NCI-H146 treated with DMSO at 0.1 percent for 48 hours (cell line): ENCODE data around the gene RCSD1.
"Not testable (repeated sequence)": the region's sequence is repeated elsewhere in the genome, so short reads cannot be mapped to it uniquely, and the experiment has no call there.

Source experiments
- DNase-seq: peaks from one replicate; lab custom pipeline; 2025; ENCODE audit not compliant: unreplicated experiment; lab: John Stamatoyannopoulos, UW

Gene RCSD1

DNA sequence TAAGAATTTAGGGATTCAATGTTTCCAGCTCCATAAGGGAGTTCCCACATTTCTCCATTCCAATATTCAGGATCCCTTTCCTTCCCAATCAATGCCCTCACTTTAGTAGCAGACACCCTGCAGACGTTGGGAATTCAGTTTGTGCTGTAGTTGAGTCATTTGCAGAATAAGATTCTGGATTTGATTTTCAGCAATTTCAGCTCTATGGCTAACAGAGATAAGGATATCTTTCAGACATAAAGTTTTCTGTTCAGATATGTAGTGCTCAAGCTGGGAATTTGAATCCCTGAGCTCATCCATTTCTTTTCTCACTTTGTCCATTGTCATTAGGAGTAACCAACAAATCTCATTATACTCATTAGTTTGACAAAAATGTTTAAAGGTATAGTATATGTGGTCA lies 104.8 kb downstream of the RCSD1 start:
- no peak for DNase-seq

DNA sequence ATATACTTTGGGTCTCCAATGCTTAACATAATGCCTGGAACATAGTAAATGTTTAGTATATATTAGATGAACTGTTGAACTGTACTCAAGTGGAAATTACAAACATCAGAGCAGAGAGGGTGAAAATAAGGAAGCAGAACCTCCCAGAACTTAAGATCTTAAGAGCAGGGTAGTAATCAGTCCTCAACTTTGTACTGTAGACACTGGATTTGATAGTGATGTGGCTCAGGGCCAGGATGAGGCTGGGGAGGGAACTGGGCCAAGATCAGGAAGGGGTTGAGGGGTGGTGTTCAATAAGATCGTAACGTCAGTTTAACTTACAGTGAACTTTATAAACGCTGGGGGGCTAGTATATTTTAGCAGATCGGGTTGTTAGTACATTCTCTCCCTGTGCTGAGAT lies 107.1 kb downstream of the RCSD1 start:
- DNase-seq: no peak

DNA sequence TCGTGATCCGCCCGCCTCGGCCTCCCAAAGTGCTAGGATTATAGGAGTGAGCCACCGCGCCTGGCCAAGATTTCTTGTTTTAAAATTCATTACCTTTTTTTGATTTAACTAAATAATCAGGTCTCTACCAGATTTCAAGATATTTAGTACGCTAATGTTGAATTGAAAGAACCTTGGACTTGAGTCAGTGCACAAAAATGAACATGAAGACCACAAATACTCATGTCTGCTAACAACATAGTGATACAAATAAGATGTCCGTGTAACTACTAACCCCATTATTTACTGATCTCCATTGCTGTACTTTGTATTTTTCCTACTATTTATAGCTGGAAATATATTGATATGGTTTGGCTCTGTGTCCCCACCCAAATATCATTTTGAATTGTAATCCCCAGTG lies 108.1 kb downstream of the RCSD1 start:
- no peak for DNase-seq

DNA sequence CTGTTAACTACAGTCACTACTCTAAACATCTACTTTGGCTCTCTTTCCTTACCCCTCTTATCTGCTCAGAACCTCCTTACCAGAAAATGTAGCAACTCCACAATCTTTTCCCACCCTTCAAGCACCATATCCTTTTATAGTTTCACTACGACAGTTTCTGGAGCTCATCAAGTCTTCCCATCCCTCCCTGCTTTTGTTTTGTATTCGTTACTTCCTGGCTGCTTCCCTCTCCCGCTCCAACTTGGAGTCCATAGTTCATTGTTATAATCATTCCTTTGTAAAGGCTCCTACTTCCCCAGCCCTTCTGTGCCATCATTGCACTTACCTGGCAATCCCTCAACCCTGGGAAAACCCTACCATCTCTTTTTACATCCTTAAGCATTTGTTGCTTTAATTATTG lies 109.7 kb downstream of the RCSD1 start:
- DNase-seq: no peak

DNA sequence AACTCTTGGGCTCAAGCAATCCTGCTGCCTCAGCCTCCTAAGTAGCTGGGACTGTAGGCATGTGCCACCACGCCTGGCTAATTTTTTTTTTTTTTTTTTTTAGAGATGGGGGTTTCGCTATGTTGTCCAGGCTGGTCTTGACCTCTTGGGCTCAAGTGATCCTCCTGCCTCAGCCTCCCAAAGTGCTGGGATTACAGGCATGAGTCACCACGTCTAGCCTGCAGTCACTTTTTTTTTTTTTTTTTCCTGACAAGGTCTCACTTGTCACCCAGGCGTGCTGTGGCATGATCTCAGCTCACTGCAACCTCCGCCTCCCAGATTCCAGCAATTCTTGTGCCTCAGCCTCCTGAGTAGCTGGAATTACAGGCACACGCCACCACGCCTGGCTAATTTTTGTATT lies 111.1 kb downstream of the RCSD1 start:
- not testable (repeated sequence) for DNase-seq

DNA sequence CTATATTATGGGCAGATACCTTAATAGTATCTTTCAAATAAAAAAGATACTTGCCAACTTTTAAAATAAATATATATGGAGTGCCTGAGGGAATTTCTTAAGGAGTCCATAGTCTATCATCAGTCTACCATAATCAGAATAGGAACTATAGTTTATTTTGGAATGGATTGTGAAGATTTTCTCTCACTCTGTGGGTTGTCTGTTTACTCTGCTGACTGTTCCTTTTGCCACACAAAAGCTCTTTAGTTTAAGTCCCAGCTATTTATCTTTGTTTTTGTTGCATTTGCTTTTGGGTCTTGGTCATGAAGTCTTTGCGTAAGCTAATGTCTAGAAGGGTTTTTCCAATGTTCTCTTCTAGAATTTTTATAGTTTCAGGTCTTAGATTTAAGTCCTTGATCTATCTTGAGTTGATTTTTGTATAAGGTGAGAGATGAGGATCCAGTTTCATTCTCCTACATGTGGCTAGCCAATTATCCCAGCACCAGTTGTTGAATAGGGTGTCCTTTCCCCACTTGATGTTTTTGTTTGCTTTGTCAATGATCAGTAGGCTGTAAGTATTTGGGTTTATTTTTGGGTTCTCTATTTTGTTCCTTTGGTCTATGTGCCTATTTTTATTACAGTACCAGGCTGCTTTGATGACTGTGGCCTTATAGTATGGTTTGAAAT lies 112.5 kb downstream of the RCSD1 start:
- DNase-seq: not testable (repeated sequence)

DNA sequence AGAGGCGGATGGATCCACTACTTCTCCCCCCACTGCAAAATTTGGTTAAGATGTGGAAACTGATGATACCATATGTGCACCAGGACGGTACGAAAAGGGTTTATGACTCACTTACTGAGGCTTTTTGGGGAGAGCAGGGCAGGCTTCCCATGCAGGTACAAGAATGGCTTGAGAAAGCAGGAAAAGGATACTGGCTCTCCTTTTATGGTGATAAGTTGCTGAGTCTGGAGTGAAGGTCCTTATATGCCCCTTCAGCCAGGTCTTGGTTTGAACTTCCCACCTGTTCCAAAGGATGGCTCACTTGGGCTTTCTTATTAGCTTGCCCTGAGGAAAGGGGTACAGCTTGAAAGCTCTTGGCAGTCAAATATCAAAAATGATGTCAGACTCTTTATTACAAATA lies 114.9 kb downstream of the RCSD1 start:
- DNase-seq: no peak

DNA sequence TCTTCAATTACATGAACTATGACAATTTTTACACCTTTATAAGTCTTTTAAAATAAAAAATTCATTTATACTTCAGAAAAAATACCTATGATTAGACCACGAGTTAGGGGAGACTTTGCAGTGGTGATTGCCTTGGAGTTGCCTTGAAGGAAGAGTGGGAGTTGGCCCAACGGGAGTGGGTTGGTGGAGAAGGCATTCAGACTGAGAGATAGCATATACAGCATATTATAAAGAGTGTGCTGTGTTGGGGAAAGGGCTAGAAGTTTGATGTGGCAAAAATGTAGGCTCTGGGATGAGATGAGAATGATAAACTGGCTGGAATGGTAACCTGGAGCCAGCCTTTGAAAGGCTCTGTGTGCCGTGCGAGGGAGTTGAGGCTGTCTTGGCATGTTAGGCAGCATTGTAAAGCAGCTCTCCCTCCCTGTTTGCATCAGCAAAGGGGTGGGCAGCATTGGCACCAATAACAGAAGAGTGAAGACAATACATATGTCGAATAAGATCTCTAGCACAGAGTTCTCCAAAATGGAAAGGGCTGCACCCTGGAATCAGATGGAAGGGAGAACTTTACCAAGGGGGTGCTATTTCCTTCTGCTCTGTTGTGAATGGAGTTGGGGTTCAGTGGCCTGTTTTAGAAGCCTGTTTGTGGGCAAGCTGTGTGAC lies 116.1 kb downstream of the RCSD1 start:
- no peak for DNase-seq

DNA sequence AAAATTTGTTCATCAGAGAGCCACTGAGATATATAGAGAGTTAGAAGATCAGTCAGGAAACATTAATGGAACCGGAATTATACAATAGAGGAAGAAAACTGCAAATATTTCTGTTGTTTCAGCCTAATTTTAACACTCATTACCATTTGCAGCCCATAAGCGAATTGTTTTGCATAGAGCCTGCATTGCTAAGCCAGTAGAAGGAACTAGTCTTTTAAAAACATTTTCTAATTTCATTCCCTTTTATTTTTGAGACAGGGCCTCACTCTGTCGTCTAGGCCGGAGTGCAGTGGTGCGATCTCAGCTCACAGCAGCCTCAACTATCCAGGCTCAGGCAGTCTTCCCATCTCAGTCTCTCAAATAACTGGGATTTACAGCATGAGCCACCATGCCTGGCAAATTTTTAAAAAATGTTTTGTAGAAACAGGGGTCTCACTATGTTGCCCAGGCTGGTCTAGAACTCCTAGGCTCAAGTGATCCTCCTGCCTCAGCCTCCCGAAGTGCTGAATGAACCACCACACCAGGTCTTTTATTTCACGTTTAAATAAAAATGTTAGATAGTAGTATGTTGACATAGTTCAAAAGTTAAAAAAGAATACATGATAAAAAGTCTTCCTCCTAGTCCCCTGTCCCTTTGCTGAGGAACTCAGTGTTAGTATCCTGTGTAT lies 117.1 kb downstream of the RCSD1 start:
- DNase-seq: no peak

DNA sequence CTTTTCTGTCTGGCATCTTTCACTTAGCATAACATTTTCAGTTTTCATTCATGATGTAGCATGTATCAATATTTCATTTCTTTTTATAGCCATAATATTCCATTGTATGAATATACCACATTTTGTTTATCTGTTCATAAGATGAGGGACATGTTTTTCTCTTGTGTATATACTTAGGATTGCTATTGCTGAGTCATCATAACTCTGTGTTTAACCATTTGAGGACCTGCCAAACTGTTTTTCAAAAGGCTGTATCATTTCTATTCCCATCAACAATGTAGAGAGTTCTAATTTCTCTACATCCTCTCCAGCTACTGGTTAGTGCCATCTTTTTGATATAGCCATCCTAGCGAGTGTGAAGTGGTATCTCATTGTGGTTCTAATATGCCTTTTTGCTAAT lies 118.0 kb downstream of the RCSD1 start:
- DNase-seq: no peak

DNA sequence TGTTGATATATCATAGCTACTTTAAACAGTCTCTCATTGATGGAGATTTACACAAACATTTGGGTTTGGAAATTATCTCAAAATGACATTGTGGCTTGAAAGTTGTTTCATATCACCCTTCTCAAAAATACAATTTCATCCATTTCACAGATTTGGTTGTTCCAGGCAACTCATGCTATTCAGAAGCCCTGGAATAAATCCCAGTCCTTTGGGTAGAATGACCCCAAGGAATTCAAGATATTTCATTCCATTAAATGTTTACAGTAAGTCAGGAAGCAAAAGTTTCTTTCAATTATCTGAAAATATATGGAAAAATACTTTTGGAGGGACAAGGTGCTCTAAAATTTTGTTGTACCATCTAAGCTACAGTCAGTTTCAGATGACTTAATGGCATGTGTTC lies 118.9 kb downstream of the RCSD1 start:
- DNase-seq: no peak

DNA sequence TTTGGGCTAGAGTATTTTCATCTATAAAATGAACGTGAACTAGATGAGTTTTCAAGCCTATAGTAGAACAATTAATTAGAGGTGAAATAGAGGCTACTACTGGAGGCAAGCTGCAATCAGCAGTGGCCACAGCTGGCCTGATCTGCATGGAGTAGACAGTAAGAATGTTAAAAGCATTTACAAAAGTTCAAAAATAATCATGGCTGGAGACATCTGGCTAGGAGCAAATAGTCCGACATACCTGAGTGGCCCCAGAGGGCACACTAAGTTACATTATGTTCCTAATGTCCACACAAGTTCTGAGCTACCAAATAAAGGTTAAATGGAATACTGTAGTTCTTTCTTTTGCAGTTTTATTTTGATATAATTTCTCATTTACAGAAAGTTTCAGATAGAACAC lies 119.7 kb downstream of the RCSD1 start:
- DNase-seq: no peak

DNA sequence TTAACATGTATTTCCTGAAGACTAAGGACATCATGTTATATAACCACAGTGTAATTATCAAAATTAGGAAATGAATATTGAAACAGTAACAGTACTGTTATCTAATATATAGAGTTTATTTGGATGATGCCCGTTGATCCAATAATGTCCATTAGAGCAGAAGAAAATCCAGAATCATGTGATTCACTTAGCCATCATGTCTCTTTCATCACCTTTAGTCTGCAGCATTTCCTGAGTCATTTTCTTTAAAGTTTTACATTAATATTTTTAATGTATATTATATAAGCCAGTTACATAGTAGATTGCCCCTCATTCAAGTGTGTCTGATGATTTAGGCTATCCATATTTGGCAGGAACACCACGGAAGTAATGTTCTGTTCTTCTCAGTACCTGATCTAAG lies 120.6 kb downstream of the RCSD1 start:
- DNase-seq: no peak

DNA sequence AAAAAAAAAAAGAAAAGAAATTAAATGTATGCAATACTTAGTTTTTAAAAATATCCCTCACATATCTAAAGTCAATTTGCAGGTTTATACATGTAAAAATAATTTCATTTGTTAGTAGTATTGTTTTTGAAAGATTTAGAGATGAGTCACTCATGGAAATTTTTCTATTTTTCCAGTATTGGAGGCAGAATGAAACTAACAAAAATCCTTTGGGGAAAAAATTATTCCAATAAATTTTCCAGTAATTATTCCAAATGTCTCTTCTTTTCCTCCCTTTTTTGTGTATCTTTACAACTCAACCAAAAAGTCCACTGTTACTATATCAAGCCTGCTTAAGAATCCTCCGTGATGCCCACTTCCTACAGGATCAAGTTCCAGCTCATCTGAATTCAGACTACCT lies 121.6 kb downstream of the RCSD1 start:
- no peak for DNase-seq

DNA sequence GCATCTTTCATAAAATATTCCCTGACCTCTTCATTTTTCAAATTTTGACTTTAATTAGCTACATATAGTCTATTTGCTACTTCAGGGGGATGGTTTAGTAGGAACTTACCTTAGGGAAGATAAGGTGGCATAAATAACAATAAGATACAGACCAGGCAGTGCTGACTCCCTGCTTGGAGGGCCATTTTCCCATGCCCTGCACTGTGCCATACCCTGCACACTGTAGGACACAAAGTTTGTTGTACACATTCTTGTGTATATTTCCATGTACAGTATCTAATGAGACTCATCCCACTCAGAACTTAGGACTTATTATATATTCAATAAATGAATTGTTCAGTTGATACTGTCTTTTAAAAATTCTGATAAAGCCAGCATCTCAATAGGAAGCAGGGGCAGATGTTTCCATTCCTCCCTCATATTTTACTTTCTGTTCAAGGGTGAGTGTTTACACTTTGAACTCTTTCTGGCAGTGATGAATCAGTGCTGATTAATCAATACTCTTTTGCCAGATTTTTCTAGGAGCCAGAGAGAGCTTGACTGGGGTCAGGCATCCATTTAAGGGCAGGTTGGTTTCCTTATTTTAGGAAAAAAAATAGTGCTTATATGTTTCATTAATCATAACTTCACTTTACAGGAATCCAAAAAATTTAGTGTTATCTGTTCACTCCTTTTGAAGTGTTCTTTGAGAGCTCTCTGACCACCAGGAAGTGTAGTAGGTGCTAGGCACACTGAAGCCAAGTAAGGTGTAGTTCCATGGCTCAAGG lies 122.4 kb downstream of the RCSD1 start:
- DNase-seq: no peak

DNA sequence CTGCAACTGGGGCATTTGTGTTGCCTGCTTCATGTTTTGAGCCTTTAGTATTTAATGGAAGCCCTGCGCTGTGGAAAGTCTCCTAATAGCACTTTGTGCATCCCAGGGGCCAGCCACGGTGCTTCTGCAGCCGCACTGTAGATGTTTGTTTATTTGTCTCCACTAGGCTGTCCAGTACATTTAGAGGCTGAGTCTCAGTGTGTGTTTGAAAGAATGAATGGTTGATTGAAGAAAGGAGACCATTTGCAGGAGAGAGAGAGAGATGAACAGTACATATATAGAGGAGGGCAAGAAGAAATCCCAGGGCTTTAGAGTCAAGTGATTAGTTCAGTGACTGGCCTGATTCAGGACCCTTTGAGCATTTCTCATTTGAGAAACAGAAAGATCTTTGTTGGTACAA lies 125.6 kb downstream of the RCSD1 start:
- DNase-seq: no peak
